GM23338 (cell line): ENCODE data around the gene MTAP.

ENCODE experiments used
- CREB1 ChIP-seq: fragments of 250-450 bp; sonication (Bioruptor Pico); IDR thresholded peaks from 2 replicates; pipeline ENCODE4 v1.5.0; 2020; ENCODE audit warnings: low read depth, mild to moderate bottlenecking, moderate library complexity
- CTCF ChIP-seq, 2 experiments: fragments of 200-600 bp in 1 of 2; sonication (generic) in 1 of 2; conservative IDR thresholded peaks; 2 replicates each; pipeline versions ENCODE4 v1.5.1 to v1.6.1; 2016 to 2017; ENCODE audit warnings: antibody characterized with exemption in 2 of 2, low read depth in 2 of 2, mild to moderate bottlenecking in 2 of 2, moderate library complexity in 1 of 2
- ETS1 ChIP-seq: IDR thresholded peaks from 2 replicates; pipeline ENCODE4 v1.6.1; 2016; ENCODE audit warnings: antibody characterized with exemption
- EZH2 ChIP-seq: fragments of 200-600 bp; sonication (generic); IDR thresholded peaks from one replicate; pipeline ENCODE4 v1.8.0; 2017; ENCODE audit warnings: antibody characterized with exemption, mild to moderate bottlenecking, low read depth; ENCODE audit not compliant: unreplicated experiment
- EZH2phosphoT487 ChIP-seq: fragments of 200-600 bp; sonication (generic); IDR thresholded peaks from one replicate; pipeline ENCODE4 v1.8.1; 2018; ENCODE audit warnings: antibody characterized with exemption; ENCODE audit not compliant: unreplicated experiment
- JUNB ChIP-seq: IDR thresholded peaks from one replicate; pipeline ENCODE4 v1.6.1; 2016; ENCODE audit warnings: antibody characterized with exemption; ENCODE audit not compliant: unreplicated experiment
- NANOG ChIP-seq: IDR thresholded peaks from 2 replicates; pipeline ENCODE4 v1.6.1; 2016; ENCODE audit warnings: antibody characterized with exemption, borderline replicate concordance
- POLR2AphosphoS5 ChIP-seq: IDR thresholded peaks from 2 replicates; pipeline ENCODE4 v1.6.1; 2016; ENCODE audit warnings: antibody characterized with exemption, low read depth
- REST ChIP-seq: IDR thresholded peaks from one replicate; pipeline ENCODE4 v1.6.1; 2018; ENCODE audit warnings: antibody characterized with exemption; ENCODE audit not compliant: unreplicated experiment
- STAT1 ChIP-seq: IDR thresholded peaks from one replicate; pipeline ENCODE4 v1.6.1; 2016; ENCODE audit warnings: antibody characterized with exemption; ENCODE audit not compliant: unreplicated experiment
- ZNF114 ChIP-seq: fragments of 250-450 bp; sonication (Bioruptor Pico); IDR thresholded peaks from 2 replicates; pipeline ENCODE4 v1.5.0; 2020; ENCODE audit warnings: mild to moderate bottlenecking, moderate library complexity

GRCh38 chr9:21906213-21906612, 103.8 kb downstream of the MTAP start:
- no peak for TF ChIP-seq ZNF114
- TF ChIP-seq STAT1, result no peak
- TF ChIP-seq ETS1, result no peak
- no peak for TF ChIP-seq CTCF (conservative IDR thresholded peaks at IDR 0.05; ENCODE audit: low read depth in 2 of 2)
- TF ChIP-seq EZH2, result no peak
- TF ChIP-seq JUNB, result no peak
- no peak for TF ChIP-seq POLR2AphosphoS5
- no peak for TF ChIP-seq EZH2phosphoT487
- no peak for TF ChIP-seq REST
- TF ChIP-seq CREB1 (CRISPR knock-in tag), result no peak
- TF ChIP-seq NANOG, result no peak
